Lower lobe of right lung (tissue), 2 donors: ENCODE measurements around the gene SSX2IP. TPM values are rescaled to one million over a fixed set of nuclear protein-coding genes. Genes with fewer than 3 reads are reported as not detected.

Experiments
- ATAC-seq, 2 donors: fragments of 200-7000 bp; cut with Tn5 transposase; one replicate each; pipeline ENCODE4 v1.9.1; 2020 to 2022; ENCODE audit warnings: mild to moderate bottlenecking in 2 of 2, moderate library complexity in 2 of 2
- DNase-seq: peaks from one replicate; pipeline ENCODE4 v3.0.0-alpha.2; 2020
- H3K27ac ChIP-seq: fragments of 200-600 bp; one replicate; pipeline ENCODE4 v1.8.0; 2022
- H3K27me3 ChIP-seq: fragments of 200-600 bp; one replicate; pipeline ENCODE4 v1.8.0; 2022; ENCODE audit warnings: low read depth
- H3K36me3 ChIP-seq: fragments of 200-600 bp; one replicate; pipeline ENCODE4 v1.8.0; 2022; ENCODE audit warnings: mild to moderate bottlenecking
- H3K4me1 ChIP-seq: fragments of 200-600 bp; one replicate; pipeline ENCODE4 v1.8.0; 2022
- H3K4me3 ChIP-seq: fragments of 200-600 bp; one replicate; pipeline ENCODE4 v1.8.0; 2022; ENCODE audit warnings: mild to moderate bottlenecking
- H3K9me3 ChIP-seq: fragments of 200-600 bp; one replicate; pipeline ENCODE4 v1.8.0; 2022
- intact Hi-C: fragments of 100-400 bp; cut with DNase I; formaldehyde crosslinking; loops from one replicate; pipeline ENCODE4 v1.11.0; 2022
- total RNA-seq: library from RNA; stranded (reverse); fragmentation: NEBNext Ultra II Directional; extraction: Animal tissue kit (Norgen Biotek cat#: 25700); gene quantifications from one replicate; pipeline ENCODE4 v1.2.1, GENCODE V29; 2021
- TF ChIP-seq, protein P1 (sequence below): fragments of 200-600 bp; IDR thresholded peaks from one replicate; pipeline ENCODE4 v1.8.0; 2022; ENCODE audit warnings: antibody characterized with exemption, mild to moderate bottlenecking
- donor health status: DM: no; HTN: yes; CAD: no; lungs with severe emphysema.

Gene SSX2IP
- total RNA-seq, 1 donor from 2014 or later: 5.8 TPM

DNA sequence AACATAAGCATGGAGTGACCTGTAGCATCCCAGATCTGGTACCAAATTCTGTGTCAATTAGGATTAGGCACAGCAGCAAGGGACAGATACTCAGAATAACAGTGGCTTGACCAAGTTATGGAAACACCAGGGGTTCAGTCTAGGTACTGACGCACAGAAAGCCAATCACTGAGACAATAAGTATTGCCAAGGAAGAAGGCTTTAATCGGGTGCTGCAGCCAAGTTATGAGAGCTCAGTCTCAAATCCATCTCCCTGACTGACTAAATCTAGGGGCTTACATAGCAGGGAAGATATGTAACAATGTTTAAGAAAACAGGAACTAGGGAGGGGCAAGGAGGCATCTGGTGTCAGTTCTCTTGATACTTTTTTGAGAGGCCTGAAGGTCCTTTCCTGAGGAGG, 76.4 kb downstream of the SSX2IP start:
- Histone ChIP-seq H3K4me3 (no peak overlapping the region), H3K9me3 (no peaks in the 10 kb centered on the region), H3K36me3 (no peaks in the 10 kb centered on the region), H3K27me3 (no peaks in the 10 kb centered on the region), H3K4me1 (no peaks in the 10 kb centered on the region), H3K27ac (no peak overlapping the region)
- intact Hi-C loops: no loop called here
- ATAC-seq: no peak
- TF ChIP-seq, protein P1, sequence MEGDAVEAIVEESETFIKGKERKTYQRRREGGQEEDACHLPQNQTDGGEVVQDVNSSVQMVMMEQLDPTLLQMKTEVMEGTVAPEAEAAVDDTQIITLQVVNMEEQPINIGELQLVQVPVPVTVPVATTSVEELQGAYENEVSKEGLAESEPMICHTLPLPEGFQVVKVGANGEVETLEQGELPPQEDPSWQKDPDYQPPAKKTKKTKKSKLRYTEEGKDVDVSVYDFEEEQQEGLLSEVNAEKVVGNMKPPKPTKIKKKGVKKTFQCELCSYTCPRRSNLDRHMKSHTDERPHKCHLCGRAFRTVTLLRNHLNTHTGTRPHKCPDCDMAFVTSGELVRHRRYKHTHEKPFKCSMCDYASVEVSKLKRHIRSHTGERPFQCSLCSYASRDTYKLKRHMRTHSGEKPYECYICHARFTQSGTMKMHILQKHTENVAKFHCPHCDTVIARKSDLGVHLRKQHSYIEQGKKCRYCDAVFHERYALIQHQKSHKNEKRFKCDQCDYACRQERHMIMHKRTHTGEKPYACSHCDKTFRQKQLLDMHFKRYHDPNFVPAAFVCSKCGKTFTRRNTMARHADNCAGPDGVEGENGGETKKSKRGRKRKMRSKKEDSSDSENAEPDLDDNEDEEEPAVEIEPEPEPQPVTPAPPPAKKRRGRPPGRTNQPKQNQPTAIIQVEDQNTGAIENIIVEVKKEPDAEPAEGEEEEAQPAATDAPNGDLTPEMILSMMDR: no peak
- DNase-seq: no peak

- H3K36me3 ChIP-seq: no peaks in the 10 kb centered on the region
- TF ChIP-seq, protein P1: no peak
- no peaks in the 10 kb centered on the region for H3K4me1 ChIP-seq
- no peak for ATAC-seq
- intact Hi-C loops: no loop called here
- DNase-seq: no peak
- H3K9me3 ChIP-seq: no peaks in the 10 kb centered on the region
- H3K27me3 ChIP-seq: no peaks in the 10 kb centered on the region
- H3K4me3 ChIP-seq: no peak overlapping the region
- no peak overlapping the region for H3K27ac ChIP-seq
These were observed 77.2 kb downstream of the SSX2IP start for GRCh38 chr1:84613026-84613425.

GRCh38 chr1:84611796-84612195, 78.5 kb downstream of the SSX2IP start:
- Histone ChIP-seq H3K4me3 (no peak overlapping the region), H3K27ac (no peak overlapping the region), H3K36me3 (no peaks in the 10 kb centered on the region), H3K27me3 (no peaks in the 10 kb centered on the region), H3K9me3 (no peaks in the 10 kb centered on the region), H3K4me1 (no peaks in the 10 kb centered on the region)
- DNase-seq (no peak), ATAC-seq (no peak)
- TF ChIP-seq, protein P1: no peak
- intact Hi-C loops: no loop called here

DNA sequence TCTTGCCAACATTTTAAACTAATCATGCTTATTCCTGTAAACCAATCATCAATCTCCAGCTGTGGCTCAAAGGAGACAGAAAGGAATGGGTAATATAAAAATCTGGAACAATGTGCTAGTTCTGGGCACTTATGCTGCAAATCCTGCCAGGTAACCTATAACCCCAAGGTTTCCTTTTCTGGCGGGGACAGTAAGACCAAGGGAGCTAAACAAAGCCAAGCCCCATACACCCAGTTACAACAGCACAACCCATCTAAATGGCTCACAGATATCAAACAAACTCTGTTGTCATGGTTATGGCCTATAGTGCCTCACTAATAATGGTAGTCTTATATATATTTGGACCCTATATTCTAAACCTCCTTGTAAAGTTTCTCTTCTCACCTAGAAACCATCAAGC, 79.2 kb downstream of the SSX2IP start:
- Histone ChIP-seq H3K36me3 (no peaks in the 10 kb centered on the region), H3K27ac (no peak overlapping the region), H3K4me3 (no peak overlapping the region), H3K4me1 (no peaks in the 10 kb centered on the region), H3K27me3 (no peaks in the 10 kb centered on the region), H3K9me3 (no peaks in the 10 kb centered on the region)
- TF ChIP-seq, protein P1: no peak
- DNase-seq (no peak), ATAC-seq (no peak)
- intact Hi-C loops: no loop called here

DNA sequence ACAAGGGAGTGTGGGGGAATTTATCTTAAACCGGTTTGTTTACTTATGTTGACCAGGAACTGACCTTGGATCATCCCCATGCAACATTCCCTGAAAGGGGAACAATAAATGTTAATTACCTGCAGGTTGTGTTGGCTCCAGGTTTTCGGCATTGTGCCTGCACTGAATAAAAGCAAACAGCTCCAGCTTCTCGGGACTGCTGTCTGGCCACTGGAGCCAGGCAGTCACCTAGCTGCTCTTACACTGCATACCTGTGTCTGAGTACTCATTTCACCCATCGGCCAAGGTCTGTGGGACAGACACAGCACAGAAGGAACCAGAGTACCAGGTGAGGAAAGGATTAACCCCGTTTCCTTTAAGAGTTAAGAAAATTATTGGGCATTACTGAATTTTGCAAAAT, 83.3 kb downstream of the SSX2IP start:
- H3K4me1 ChIP-seq: no peaks in the 10 kb centered on the region
- no peaks in the 10 kb centered on the region for H3K27me3 ChIP-seq
- H3K9me3 ChIP-seq: peaks cover 10% of the 10 kb centered on the region
- H3K27ac ChIP-seq: no peak overlapping the region
- no peaks in the 10 kb centered on the region for H3K36me3 ChIP-seq
- intact Hi-C loops: no loop called here
- no peak overlapping the region for H3K4me3 ChIP-seq
- DNase-seq (no peak), ATAC-seq (no peak)
- TF ChIP-seq, protein P1: no peak

DNA sequence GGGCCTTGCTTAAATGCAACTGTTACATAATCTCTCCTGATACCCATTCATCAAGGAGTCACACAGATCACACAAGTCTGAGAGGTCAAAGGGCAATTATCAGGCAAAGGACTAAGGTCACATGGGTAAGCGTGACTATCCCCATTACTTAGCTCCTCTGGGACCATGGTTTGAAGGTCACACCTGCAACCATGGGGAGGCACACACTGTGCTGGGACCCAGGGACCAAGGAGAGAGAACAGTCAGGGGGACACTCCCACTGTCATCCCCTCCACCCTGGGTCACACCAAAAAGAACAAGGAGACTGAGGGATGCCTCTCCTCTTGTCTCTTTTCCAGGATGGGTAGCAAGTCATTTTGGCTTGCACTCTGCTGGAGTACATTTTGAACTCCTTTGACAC, 85.1 kb downstream of the SSX2IP start:
- Histone ChIP-seq H3K36me3 (no peaks in the 10 kb centered on the region), H3K4me3 (no peak overlapping the region), H3K4me1 (no peaks in the 10 kb centered on the region), H3K27me3 (no peaks in the 10 kb centered on the region), H3K27ac (no peak overlapping the region), H3K9me3 (peaks cover 10% of the 10 kb centered on the region)
- intact Hi-C loops: no loop called here
- DNase-seq (no peak), ATAC-seq (no peak)
- TF ChIP-seq, protein P1: no peak
